Measurements from ENCODE around the gene GRIK1. TPM values are rescaled to one million over a fixed set of nuclear protein-coding genes. Genes with fewer than 3 reads are reported as not detected.

Gene GRIK1
- total RNA-seq, 4 donors from 2014 or later, result 1.2 to 7.4 (median 1.3) TPM; not detected in 1

DNA sequence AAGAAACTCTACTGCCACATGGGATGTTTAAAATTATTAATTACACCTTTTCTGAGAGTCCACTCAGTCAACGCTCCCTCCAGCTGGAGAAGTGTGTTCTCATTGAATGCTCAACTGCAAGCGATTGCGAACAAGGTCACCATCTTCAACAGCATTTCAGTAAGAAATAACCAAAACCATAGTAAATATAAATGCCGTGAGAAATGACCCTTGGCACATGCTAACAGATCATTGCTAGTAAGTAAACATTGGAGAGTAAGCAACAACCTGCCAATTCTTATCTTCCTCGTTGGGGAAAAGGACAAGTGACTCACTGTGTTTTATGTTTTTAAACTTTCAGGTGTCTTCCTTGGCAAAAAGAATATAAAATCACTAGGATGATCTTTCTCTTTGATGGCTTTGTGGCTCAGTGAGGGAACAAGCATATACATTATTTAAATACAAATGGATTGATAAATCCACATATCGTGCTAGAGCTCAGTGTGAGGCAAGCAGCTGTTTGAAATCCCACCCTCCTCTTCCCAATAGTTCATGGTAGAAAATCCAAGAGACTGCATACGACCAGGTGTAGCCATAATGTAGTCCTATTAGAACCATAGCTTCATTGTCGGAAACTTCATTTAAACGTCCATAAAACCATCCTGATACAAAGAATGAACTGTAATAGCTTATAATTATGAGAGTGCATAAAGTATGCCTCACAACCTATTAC lies 214.6 kb downstream of the GRIK1 start:
- no peaks in the 10 kb centered on the region for H3K36me3 ChIP-seq
- no peaks in the 10 kb centered on the region for H3K9me3 ChIP-seq
- DNase-seq, result no peak
- no peak overlapping the region for H3K27ac ChIP-seq
- no peaks in the 10 kb centered on the region for H3K27me3 ChIP-seq
- H3K4me3 ChIP-seq, result no peak overlapping the region
- TF ChIP-seq POLR2A (IDR thresholded peaks at IDR 0.05), result no peak
- TF ChIP-seq CTCF (IDR thresholded peaks at IDR 0.05), result no peak
- no peaks in the 10 kb centered on the region for H3K4me1 ChIP-seq

DNA sequence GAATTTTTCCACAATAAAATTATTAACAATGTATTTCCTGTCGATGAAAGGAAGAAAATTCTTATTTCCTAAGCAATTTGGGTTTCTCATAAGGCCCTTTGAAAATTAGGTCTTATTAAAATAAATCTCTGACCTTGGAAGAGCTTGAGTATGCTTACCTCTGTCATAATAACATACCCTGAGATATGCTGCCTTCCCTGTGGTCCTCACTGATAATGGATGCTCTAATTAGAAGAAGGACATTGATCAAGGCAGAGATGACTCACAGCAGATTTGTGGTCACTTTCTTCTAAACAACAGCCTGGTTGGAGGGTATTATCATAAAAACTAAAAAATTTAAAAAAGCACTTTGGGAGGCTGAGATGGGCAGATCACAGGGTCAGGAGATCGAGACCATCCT lies 217.8 kb downstream of the GRIK1 start:
- DNase-seq, result no peak
- TF ChIP-seq POLR2A (IDR thresholded peaks at IDR 0.05) (no peak), CTCF (IDR thresholded peaks at IDR 0.05) (no peak)
- H3K36me3 ChIP-seq, result no peaks in the 10 kb centered on the region
- H3K27me3 ChIP-seq, result no peaks in the 10 kb centered on the region
- H3K9me3 ChIP-seq, result no peaks in the 10 kb centered on the region
- H3K4me1 ChIP-seq, result no peaks in the 10 kb centered on the region
- no peak overlapping the region for H3K4me3 ChIP-seq
- no peak overlapping the region for H3K27ac ChIP-seq

DNA sequence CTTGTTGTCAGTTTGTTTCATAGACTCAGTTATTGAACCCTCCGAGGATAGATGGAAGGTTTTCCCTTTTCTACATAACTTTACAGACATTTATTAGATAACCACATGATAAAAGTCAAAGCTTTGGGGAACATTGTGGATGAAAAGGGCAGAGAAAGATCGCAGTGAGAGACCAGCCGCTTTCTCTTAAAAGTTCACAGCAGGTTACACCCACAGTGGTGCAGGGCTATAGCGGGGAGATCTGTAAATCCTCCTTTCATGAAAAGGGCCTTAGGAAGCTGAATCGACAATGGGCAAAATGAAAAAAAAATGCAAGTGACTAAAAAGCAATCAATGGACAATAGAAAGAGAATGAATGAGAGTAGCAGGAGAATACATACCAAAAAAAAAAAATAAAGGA lies 218.6 kb downstream of the GRIK1 start:
- DNase-seq, result no peak
- no peaks in the 10 kb centered on the region for H3K4me1 ChIP-seq
- no peaks in the 10 kb centered on the region for H3K36me3 ChIP-seq
- H3K4me3 ChIP-seq, result no peak overlapping the region
- no peaks in the 10 kb centered on the region for H3K27me3 ChIP-seq
- TF ChIP-seq CTCF (IDR thresholded peaks at IDR 0.05) (no peak), POLR2A (IDR thresholded peaks at IDR 0.05) (no peak)
- H3K27ac ChIP-seq, result no peak overlapping the region
- peaks cover 0 to 6% (median 0%) of the 10 kb centered on the region in 4 donors for H3K9me3 ChIP-seq

GRCh38 chr21:29719521-29719920 lies 220.3 kb downstream of the GRIK1 start:
- no peak for TF ChIP-seq POLR2A (IDR thresholded peaks at IDR 0.05)
- no peak for TF ChIP-seq CTCF (IDR thresholded peaks at IDR 0.05)
- peaks cover 0 to 6% (median 0%) of the 10 kb centered on the region in 4 donors for H3K9me3 ChIP-seq
- DNase-seq, result no peak

GRCh38 chr21:29718081-29718815 lies 221.5 kb downstream of the GRIK1 start:
- TF ChIP-seq POLR2A (IDR thresholded peaks at IDR 0.05), result no peak
- no peak for TF ChIP-seq CTCF (IDR thresholded peaks at IDR 0.05)
- H3K27me3 ChIP-seq, result no peaks in the 10 kb centered on the region
- no peaks in the 10 kb centered on the region for H3K4me1 ChIP-seq
- peaks cover 0 to 6% (median 0%) of the 10 kb centered on the region in 4 donors for H3K9me3 ChIP-seq
- DNase-seq, result no peak
- no peak overlapping the region for H3K4me3 ChIP-seq
- no peak overlapping the region for H3K27ac ChIP-seq
- H3K36me3 ChIP-seq, result no peaks in the 10 kb centered on the region

More at GRCh38 chr21:29719521-29719920, 220.3 kb downstream of the GRIK1 start:
- Histone ChIP-seq H3K36me3 (no peaks in the 10 kb centered on the region), H3K27me3 (no peaks in the 10 kb centered on the region), H3K27ac (no peak overlapping the region), H3K4me3 (no peak overlapping the region), H3K4me1 (no peaks in the 10 kb centered on the region)

Measured in Peyer's patch (tissue), 4 donors.